Progenitor cell of endocrine pancreas (in vitro differentiated cells): ENCODE results near the gene DNAL1. TPM values are rescaled to one million over a fixed set of nuclear protein-coding genes. Genes with fewer than 3 reads are reported as not detected.
A peak's percentile ranks its signal among the peaks of the same experiment; 100 is the strongest.

Source experiments
- DNase-seq: peaks from one replicate; pipeline ENCODE4 v3.0.0; 2021; ENCODE audit warnings: low spot score; ENCODE audit not compliant: unreplicated experiment
- H3K27ac Mint-ChIP-seq: 2 replicates; pipeline ENCODE4 v1.8.0; 2021; ENCODE audit warnings: mild to moderate bottlenecking, moderate library complexity, mixed read lengths
- H3K27me3 Mint-ChIP-seq: 2 replicates; pipeline ENCODE4 v1.8.0; 2021; ENCODE audit warnings: mixed read lengths
- H3K36me3 Mint-ChIP-seq: 2 replicates; pipeline ENCODE4 v1.8.0; 2022; ENCODE audit warnings: mixed read lengths; ENCODE audit not compliant: insufficient read depth
- H3K4me1 Mint-ChIP-seq: 2 replicates; pipeline ENCODE4 v1.8.0; 2021; ENCODE audit warnings: low read depth, mixed read lengths
- H3K4me3 Mint-ChIP-seq: 2 replicates; pipeline ENCODE4 v1.8.0; 2021; ENCODE audit warnings: low read depth, mild to moderate bottlenecking, moderate library complexity, mixed read lengths
- H3K9me3 Mint-ChIP-seq: 2 replicates; pipeline ENCODE4 v1.8.0; 2021; ENCODE audit warnings: low read depth, mixed read lengths
- CTCF ChIP-seq: fragments of 200-600 bp; sonication (generic); IDR thresholded peaks from one replicate; pipeline ENCODE4 v1.5.0; 2021; ENCODE audit warnings: antibody characterized with exemption, mild to moderate bottlenecking; ENCODE audit not compliant: unreplicated experiment
- total RNA-seq: library from RNA; stranded (reverse); gene quantifications from 2 replicates; pipeline ENCODE4 v1.2.1, GENCODE V29; 2021

Gene DNAL1
- total RNA-seq, 1 donor from 2014 or later, result 29.9 TPM

GRCh38 chr14:73661872-73662271 is 17.1 kb downstream of the DNAL1 start:
- Mint-ChIP-seq H3K9me3 (peaks cover 4% of the 10 kb centered on the region), H3K4me3 (no peak overlapping the region), H3K4me1 (peaks cover 18% of the 10 kb centered on the region), H3K36me3 (peaks cover 14% of the 10 kb centered on the region), H3K27me3 (no peaks in the 10 kb centered on the region), H3K27ac (no peak overlapping the region)
- no peak for TF ChIP-seq CTCF
- no peak for DNase-seq

GRCh38 chr14:73662487-73662943 is 17.7 kb downstream of the DNAL1 start:
- peaks cover 13% of the 10 kb centered on the region for H3K36me3 Mint-ChIP-seq
- peaks cover 18% of the 10 kb centered on the region for H3K4me1 Mint-ChIP-seq
- no peak for DNase-seq
- no peaks in the 10 kb centered on the region for H3K27me3 Mint-ChIP-seq
- peaks cover 4% of the 10 kb centered on the region for H3K9me3 Mint-ChIP-seq
- TF ChIP-seq CTCF, result peak; percentile 28
- peak overlapping the region; percentile 83 for H3K27ac Mint-ChIP-seq
- H3K4me3 Mint-ChIP-seq, result no peak overlapping the region

DNA sequence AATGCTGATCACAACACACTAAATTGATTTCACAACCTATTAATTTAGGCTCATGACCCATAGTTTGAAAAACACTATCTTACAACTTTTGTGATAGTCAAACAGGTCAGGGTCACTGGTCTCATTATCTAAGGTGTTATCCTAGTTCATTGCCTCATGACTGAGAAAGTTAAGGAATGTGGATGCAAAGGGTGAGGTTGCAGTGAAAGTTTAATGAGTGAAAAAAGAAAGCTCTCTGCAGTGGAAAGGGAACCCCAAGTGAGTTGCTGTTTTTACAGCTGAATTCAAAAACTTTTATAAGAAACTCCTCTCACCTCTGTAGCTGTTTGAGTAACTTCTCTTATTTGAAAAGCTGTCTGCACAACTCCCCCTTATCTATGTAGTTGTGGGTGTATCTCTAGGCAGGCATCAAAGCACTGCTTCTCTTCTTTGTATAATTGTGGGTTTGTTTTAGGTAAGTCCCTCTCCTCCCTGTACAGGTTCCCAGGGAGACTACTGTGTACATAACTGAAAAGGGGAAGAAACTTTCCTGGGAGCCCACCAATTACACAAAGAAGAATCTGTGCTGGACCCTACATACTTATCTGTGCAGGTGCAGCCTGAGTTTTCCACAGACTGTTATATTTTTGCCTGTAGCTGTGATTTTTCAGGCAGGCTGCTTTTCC is 18.9 kb downstream of the DNAL1 start:
- Mint-ChIP-seq H3K4me3 (peak overlapping the region; percentile 20), H3K27ac (peak overlapping the region; percentile 94), H3K27me3 (no peaks in the 10 kb centered on the region)

GRCh38 chr14:73665130-73665529 is 20.3 kb downstream of the DNAL1 start:
- H3K9me3 Mint-ChIP-seq, result peaks cover 4% of the 10 kb centered on the region
- no peak for DNase-seq
- H3K36me3 Mint-ChIP-seq, result peaks cover 11% of the 10 kb centered on the region
- no peak overlapping the region for H3K4me3 Mint-ChIP-seq
- H3K4me1 Mint-ChIP-seq, result peaks cover 18% of the 10 kb centered on the region
- no peak overlapping the region for H3K27ac Mint-ChIP-seq
- H3K27me3 Mint-ChIP-seq, result no peaks in the 10 kb centered on the region
- no peak for TF ChIP-seq CTCF

More for the DNA sequence above, 18.9 kb downstream of the DNAL1 start:
- H3K4me1 Mint-ChIP-seq, result peaks cover 18% of the 10 kb centered on the region
- peaks cover 11% of the 10 kb centered on the region for H3K36me3 Mint-ChIP-seq
- H3K9me3 Mint-ChIP-seq, result peaks cover 4% of the 10 kb centered on the region
- TF ChIP-seq CTCF, result no peak
- DNase-seq, result no peak

DNA sequence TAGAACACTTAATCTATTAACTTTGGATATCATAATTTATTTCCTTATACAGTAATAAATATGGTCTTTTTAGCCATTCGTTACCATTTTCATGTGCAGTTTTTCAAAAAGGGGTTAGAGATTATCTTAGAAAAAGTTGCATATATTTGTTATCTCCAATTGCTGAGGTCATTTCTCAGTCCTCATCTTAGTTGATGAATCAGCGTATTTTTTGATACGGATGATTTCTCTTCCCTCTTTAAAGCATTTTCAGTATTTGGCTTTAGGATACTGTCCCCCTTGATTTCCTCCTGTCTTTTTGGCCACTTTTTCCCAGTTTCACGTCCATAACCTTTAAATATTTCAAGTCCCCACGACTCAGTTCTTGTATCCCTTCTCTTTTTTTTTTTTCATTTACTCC is 21.8 kb downstream of the DNAL1 start:
- no peaks in the 10 kb centered on the region for H3K27me3 Mint-ChIP-seq
- H3K9me3 Mint-ChIP-seq, result peaks cover 4% of the 10 kb centered on the region
- TF ChIP-seq CTCF, result no peak
- H3K36me3 Mint-ChIP-seq, result peaks cover 11% of the 10 kb centered on the region
- no peak overlapping the region for H3K27ac Mint-ChIP-seq
- no peak overlapping the region for H3K4me3 Mint-ChIP-seq
- DNase-seq, result no peak
- peaks cover 18% of the 10 kb centered on the region for H3K4me1 Mint-ChIP-seq
